HepG2 (cell line): ENCODE results near the gene STOM. TPM values are rescaled to one million over a fixed set of nuclear protein-coding genes. Genes with fewer than 3 reads are reported as not detected.

Experiments
- ARID2 ChIP-seq: sonication (generic); formaldehyde crosslinking; IDR thresholded peaks from 2 replicates; pipeline ENCODE4 v1.8.1; 2022; ENCODE audit warnings: mild to moderate bottlenecking, missing genetic modification reagents, borderline replicate concordance
- ATF3 ChIP-seq: sonication (generic); formaldehyde crosslinking; IDR thresholded peaks from 2 replicates; pipeline ENCODE4 v1.4.0; 2020; ENCODE audit warnings: missing genetic modification reagents
- BCL6 ChIP-seq: IDR thresholded peaks from 2 replicates; pipeline ENCODE4 v1.6.1; 2016; ENCODE audit warnings: missing genetic modification reagents, missing compliant biosample characterization
- CEBPB ChIP-seq: IDR thresholded peaks from 2 replicates; pipeline ENCODE4 v1.6.1; 2011; ENCODE audit warnings: low read depth, low read length, improper control_type of control experiment, borderline replicate concordance
- FOXK1 ChIP-seq: sonication (generic); formaldehyde crosslinking; IDR thresholded peaks from 2 replicates; pipeline ENCODE4 v1.4.0; 2020; ENCODE audit warnings: low read depth, missing genetic modification reagents, borderline replicate concordance
- FOXO1 ChIP-seq: sonication (generic); formaldehyde crosslinking; IDR thresholded peaks from 2 replicates; pipeline ENCODE4 v1.4.0; 2020; ENCODE audit warnings: missing genetic modification reagents
- GABPB1 ChIP-seq: IDR thresholded peaks from 2 replicates; pipeline ENCODE4 v1.6.1; 2016; ENCODE audit warnings: mild to moderate bottlenecking, missing genetic modification reagents, moderate library complexity, missing compliant biosample characterization
- GATA4 ChIP-seq: sonication (generic); IDR thresholded peaks from 2 replicates; pipeline ENCODE4 v1.6.1; 2016; ENCODE audit warnings: antibody characterized with exemption, low read depth, borderline replicate concordance
- ISL2 ChIP-seq: sonication (generic); formaldehyde crosslinking; IDR thresholded peaks from 2 replicates; pipeline ENCODE4 v1.5.0; 2020; ENCODE audit warnings: missing genetic modification reagents
- MBD4 ChIP-seq: IDR thresholded peaks from 2 replicates; pipeline ENCODE4 v1.6.1; 2012; ENCODE audit warnings: low read length, inconsistent platforms, borderline replicate concordance
- NFKB2 ChIP-seq: sonication (generic); formaldehyde crosslinking; IDR thresholded peaks from 2 replicates; pipeline ENCODE4 v1.4.0; 2020; ENCODE audit warnings: missing genetic modification reagents, borderline replicate concordance
- PATZ1 ChIP-seq: sonication (generic); formaldehyde crosslinking; IDR thresholded peaks from 2 replicates; pipeline ENCODE4 v1.4.0; 2020; ENCODE audit warnings: missing genetic modification reagents
- SAP130 ChIP-seq: IDR thresholded peaks from 2 replicates; pipeline ENCODE4 v1.6.1; 2016; ENCODE audit warnings: low read depth
- TEAD3 ChIP-seq: optimal IDR thresholded peaks from 2 replicates; pipeline ENCODE3; 2016; ENCODE audit warnings: borderline replicate concordance
- USF2 ChIP-seq, 2 experiments: sonication (generic) in 1 of 2; formaldehyde crosslinking in 1 of 2; IDR thresholded peaks; 2 replicates each; pipeline versions ENCODE4 v1.5.1 to v1.6.1; 2011 to 2020; ENCODE audit warnings: borderline replicate concordance in 1 of 2, low read depth in 1 of 2, low read length in 1 of 2, mild to moderate bottlenecking in 1 of 2, missing genetic modification reagents in 1 of 2, moderate library complexity in 1 of 2
- ZHX1 ChIP-seq: sonication (generic); formaldehyde crosslinking; IDR thresholded peaks from 2 replicates; pipeline ENCODE4 v1.8.1; 2022; ENCODE audit warnings: low read depth, mild to moderate bottlenecking, missing genetic modification reagents
- ZNF275 ChIP-seq: sonication (generic); formaldehyde crosslinking; IDR thresholded peaks from 2 replicates; pipeline ENCODE4 v1.8.0; 2022; ENCODE audit warnings: missing genetic modification reagents, mild to moderate bottlenecking, inconsistent platforms, borderline replicate concordance
- ZNF557 ChIP-seq: sonication (generic); formaldehyde crosslinking; IDR thresholded peaks from 2 replicates; pipeline ENCODE4 v1.4.0; 2020; ENCODE audit warnings: missing genetic modification reagents
- ZNF670 ChIP-seq: sonication (generic); formaldehyde crosslinking; IDR thresholded peaks from 2 replicates; pipeline ENCODE4 v1.8.0; 2022; ENCODE audit warnings: mild to moderate bottlenecking, missing genetic modification reagents, borderline replicate concordance
- polyA plus RNA-seq, 8 experiments: library from polyadenylated mRNA; depleted of rRNA in 3 of 8; stranded (reverse) in 7 of 8; unstranded in 1 of 8; fragments of >200 nt; fragmentation: Illumina TruSeq in 4 of 8; extraction: Trizol in 4 of 8; gene quantifications; 2 replicates each; pipeline versions ENCODE4 v1.2.1 to v1.2.3, GENCODE V29; 2011 to 2016; ENCODE audit warnings: low read depth in 4 of 8, missing spikeins in 1 of 8, mixed read lengths in 1 of 8; ENCODE audit not compliant: insufficient read depth in 1 of 8
- total RNA-seq, 5 experiments: library from RNA; depleted of rRNA; stranded (reverse); fragments of >200 nt; fragmentation: Illumina TruSeq; extraction: Trizol; gene quantifications; 2 replicates each; pipeline ENCODE4 v1.2.3, GENCODE V29; 2016; ENCODE audit warnings: low read depth in 1 of 5

Gene STOM
- total and polyA plus RNA-seq, 2 of the 13 experiments (the other 11 are each of a cell fraction or from before 2014, with no cell fraction given), result 43.6 to 165 TPM

GRCh38 chr9:121372239-121373010 lies 2.4 kb upstream of the STOM start (continued):
- TF ChIP-seq TEAD3, result peak; percentile 96
- TF ChIP-seq ARID2 (CRISPR knock-in tag), result 0 out of 2 replicates have a peak, but pooled peaks have one; percentile 26
- peak; percentile 68 for TF ChIP-seq SAP130
- peak; percentile 61; the same call in 1 of the 2 replicates for TF ChIP-seq ZHX1 (CRISPR knock-in tag)
- peak; percentile 41; the same call in 1 of the 2 replicates for TF ChIP-seq PATZ1
- TF ChIP-seq GABPB1, result 0 out of 2 replicates have a peak, but pooled peaks have one; percentile 23
- no peak for TF ChIP-seq ZNF670 (CRISPR knock-in tag)
- TF ChIP-seq NFKB2 (CRISPR knock-in tag), result no peak
- TF ChIP-seq ZNF557 (CRISPR knock-in tag), result 0 out of 2 replicates have a peak, but pooled peaks have one; percentile 48
- peak; percentile 99 for TF ChIP-seq CEBPB
- peak; percentile 92 for TF ChIP-seq ISL2 (CRISPR knock-in tag)
- TF ChIP-seq FOXO1 (CRISPR knock-in tag), result peak; percentile 74; the same call in 1 of the 2 replicates
- TF ChIP-seq USF2 (IDR thresholded peaks at IDR 0.05; ENCODE audit: low read depth, low read length), result peak; percentile 67; the same call in 1 of the 2 replicates
- TF ChIP-seq USF2 (CRISPR knock-in tag; IDR thresholded peaks at IDR 0.05; ENCODE audit: borderline replicate concordance), result peak; percentile 85; the same call in 1 of the 2 replicates
- TF ChIP-seq ATF3, result no peak
- TF ChIP-seq ZNF275 (CRISPR knock-in tag), result peak; percentile 49; the same call in 1 of the 2 replicates
- peak; percentile 88 for TF ChIP-seq FOXK1 (CRISPR knock-in tag)
- TF ChIP-seq MBD4, result peak; percentile 27; the same call in 1 of the 2 replicates
- TF ChIP-seq GATA4, result peak; percentile 55; the same call in 1 of the 2 replicates
- peak; percentile 97 for TF ChIP-seq BCL6 (CRISPR knock-in tag)
